K562 (cell line): ENCODE results near the gene KAZN. TPM values are rescaled to one million over a fixed set of nuclear protein-coding genes. Genes with fewer than 3 reads are reported as not detected.

Experiments used
- ATAC-seq: fragments of 200-7000 bp; cut with Tn5 transposase; 3 replicates; pipeline ENCODE4 v1.9.1; 2020; ENCODE audit warnings: moderate library complexity
- BruUV-seq: library from RNA; stranded (reverse); fragments of 400-500 nt; replicated peaks from 2 replicates; lab custom pipeline; 2021; lab: Mats Ljungman, UMichigan
- CTCF ChIA-PET: fragments of 300-600 bp; formaldehyde crosslinking; extraction: SDS; loops from one replicate; lab custom pipeline; 2021; ENCODE audit warnings: low intra/inter-chr PET ratio; lab: Yijun Ruan, JAX
- POLR2A ChIA-PET: fragments of 300-600, 350-650 bp; sonication (Branson Sonifier 250); formaldehyde crosslinking; extraction: SDS; loops from one replicate; lab custom pipeline; 2021; ENCODE audit warnings: antibody characterized with exemption, inconsistent platforms; lab: Yijun Ruan, JAX
- DNase-seq, 4 experiments: peaks; one replicate each; pipeline versions ENCODE4 v3.0.0 to v3.0.0-alpha.2; 2011 to 2018; ENCODE audit warnings: low spot score in 3 of 4, mixed read lengths in 3 of 4; ENCODE audit errors: extremely low read depth in 1 of 4
- FAIRE-seq: peaks from 2 replicates; lab custom pipeline; 2011; peaks lifted over from hg19 to GRCh38; lab: Jason Lieb, UNC
- H2AFZ ChIP-seq: 2 replicates; pipeline ENCODE4 v1.6.0; 2011; ENCODE audit warnings: low read depth, low read length, control low read depth, inconsistent platforms
- H3K27ac ChIP-seq: fragments of 200-600 bp; 3 replicates; pipeline ENCODE4 v1.8.0; 2011; ENCODE audit warnings: low read depth, mild to moderate bottlenecking, control low read depth, inconsistent platforms, low read length, moderate library complexity, mixed read lengths; ENCODE audit errors: extremely low read depth
- H3K27me3 ChIP-seq, 2 experiments: fragments of 300-600 bp in 1 of 2; 2 replicates in 1 of 2; 3 replicates in 1 of 2; pipeline versions ENCODE4 v1.6.0 to v1.8.0; 2011; ENCODE audit warnings: inconsistent platforms in 2 of 2, low read length in 2 of 2, mild to moderate bottlenecking in 1 of 2, mixed read lengths in 1 of 2, moderate library complexity in 1 of 2; ENCODE audit not compliant: control insufficient read depth in 2 of 2, insufficient read depth in 2 of 2
- H3K36me3 ChIP-seq: fragments of 300-600 bp; 3 replicates; pipeline ENCODE4 v1.8.0; 2011; ENCODE audit warnings: mild to moderate bottlenecking, low read length, inconsistent platforms; ENCODE audit not compliant: control insufficient read depth, insufficient read depth
- H3K4me1 ChIP-seq, 2 experiments: fragments of 200-600 bp in 1 of 2; replicated peaks in 1 of 2; 2 replicates in 1 of 2; 3 replicates in 1 of 2; pipeline versions ENCODE4 v1.5.1 to v1.8.0; 2011; ENCODE audit warnings: inconsistent platforms in 2 of 2, low read length in 2 of 2, mild to moderate bottlenecking in 1 of 2, mixed read lengths in 1 of 2, moderate library complexity in 1 of 2; ENCODE audit not compliant: control insufficient read depth in 2 of 2, insufficient read depth in 2 of 2
- H3K4me2 ChIP-seq: 2 replicates; pipeline ENCODE4 v1.6.1; 2011; ENCODE audit warnings: low read length, control low read depth, inconsistent platforms, mixed read lengths; ENCODE audit not compliant: insufficient read depth
- H3K4me3 ChIP-seq: fragments of 200-600 bp; sonication (generic), shearing (Covaris generic); 2 replicates; pipeline ENCODE4 v1.5.1; 2016; ENCODE audit warnings: control low read depth, inconsistent platforms
- H3K79me2 ChIP-seq: fragments of 200-600 bp; 3 replicates; pipeline ENCODE4 v1.8.0; 2011; ENCODE audit warnings: low read length, inconsistent platforms; ENCODE audit not compliant: control insufficient read depth, insufficient read depth
- H3K9ac ChIP-seq, 2 experiments: 2 replicates each; pipeline versions ENCODE4 v1.6.0 to v1.6.1; 2011; ENCODE audit warnings: low read depth in 2 of 2, low read length in 2 of 2, control low read depth in 1 of 2, inconsistent platforms in 1 of 2, mild to moderate bottlenecking in 1 of 2, mixed read lengths in 1 of 2; ENCODE audit not compliant: insufficient read depth in 1 of 2
- H3K9me1 ChIP-seq: one replicate; pipeline ENCODE4 v1.6.0; 2011; ENCODE audit warnings: inconsistent platforms, mild to moderate bottlenecking, low read length, moderate library complexity; ENCODE audit not compliant: control insufficient read depth, insufficient read depth
- H3K9me3 ChIP-seq: replicated peaks from 2 replicates; pipeline ENCODE4 v1.5.1; 2011; ENCODE audit warnings: low read depth, low read length, inconsistent platforms; ENCODE audit not compliant: control insufficient read depth, insufficient read depth
- H4K20me1 ChIP-seq: replicated peaks from 2 replicates; pipeline ENCODE4 v1.6.1; 2011; ENCODE audit warnings: low read length, inconsistent platforms, mixed read lengths; ENCODE audit not compliant: control insufficient read depth, insufficient read depth
- CREM ChIP-seq: IDR thresholded peaks from 2 replicates; pipeline ENCODE4 v1.6.1; 2014; ENCODE audit warnings: antibody characterized with exemption, low read depth
- DACH1 ChIP-seq: fragments of 450-650 bp; IDR thresholded peaks from 2 replicates; pipeline ENCODE4 v1.6.1; 2018; ENCODE audit not compliant: partially characterized antibody
- FOXA3 ChIP-seq, 2 experiments: fragments of 450-650 bp in 1 of 2; sonication (generic) in 1 of 2; formaldehyde crosslinking; IDR thresholded peaks in 1 of 2; conservative IDR thresholded peaks in 1 of 2; 2 replicates each; pipeline versions ENCODE4 v1.4.0 to v1.8.0; 2020 to 2022; ENCODE audit warnings: mild to moderate bottlenecking in 2 of 2, missing genetic modification reagents in 1 of 2
- KDM1A ChIP-seq, 2 experiments: fragments of 450-650 bp; IDR thresholded peaks; 2 replicates each; pipeline ENCODE4 v1.6.1; 2016; ENCODE audit warnings: mild to moderate bottlenecking in 2 of 2
- L3MBTL2 ChIP-seq: fragments of 450-650 bp; IDR thresholded peaks from 2 replicates; pipeline ENCODE4 v1.6.1; 2016; ENCODE audit warnings: mild to moderate bottlenecking, moderate library complexity
- LARP7 ChIP-seq: fragments of 450-650 bp; IDR thresholded peaks from 2 replicates; pipeline ENCODE4 v1.6.1; 2016
- MBD2 ChIP-seq: sonication (generic); IDR thresholded peaks from 2 replicates; pipeline ENCODE4 v1.6.1; 2016; ENCODE audit warnings: low read depth, borderline replicate concordance
- POLR3G ChIP-seq: IDR thresholded peaks from 2 replicates; pipeline ENCODE4 v1.6.1; 2011; ENCODE audit not compliant: insufficient read length, insufficient replicate concordance; ENCODE audit errors: extremely low read depth
- RBM25 ChIP-seq: fragments of 200-400 bp; formaldehyde crosslinking; IDR thresholded peaks from 2 replicates; pipeline ENCODE4 v1.6.1; 2018; ENCODE audit warnings: low read length, low read depth, moderate library complexity; ENCODE audit not compliant: severe bottlenecking
- RCOR1 ChIP-seq, 2 experiments: IDR thresholded peaks; 2 replicates each; pipeline ENCODE4 v1.6.1; 2012; ENCODE audit warnings: low read depth in 2 of 2, low read length in 2 of 2, borderline replicate concordance in 1 of 2, improper control_type of control experiment in 1 of 2
- SNIP1 ChIP-seq: fragments of 450-650 bp; IDR thresholded peaks from 2 replicates; pipeline ENCODE4 v1.7.1; 2017; ENCODE audit warnings: low read depth, mild to moderate bottlenecking
- TFAM ChIP-seq: fragments of 250-450 bp; sonication (Bioruptor Pico); conservative IDR thresholded peaks from 2 replicates; pipeline ENCODE4 v1.5.0; 2021; ENCODE audit warnings: mild to moderate bottlenecking, moderate library complexity
- XRCC4 ChIP-seq: IDR thresholded peaks from one replicate; pipeline ENCODE4 v1.6.1; 2011; ENCODE audit not compliant: insufficient read depth, insufficient read length; ENCODE audit errors: extremely low read depth
- ZNF140 ChIP-seq: fragments of 250-450 bp; sonication (Bioruptor Pico); IDR thresholded peaks from 2 replicates; pipeline ENCODE4 v1.8.0; 2021; ENCODE audit warnings: moderate library complexity, mild to moderate bottlenecking, inconsistent platforms
- ZNF143 ChIP-seq: sonication (generic); formaldehyde crosslinking; IDR thresholded peaks from 2 replicates; pipeline ENCODE4 v1.9.0; 2022; ENCODE audit warnings: mild to moderate bottlenecking, missing genetic modification reagents
- ZNF197 ChIP-seq: fragments of 200-800 bp; sonication (Bioruptor generic); IDR thresholded peaks from 2 replicates; pipeline ENCODE4 v1.6.1; 2016; ENCODE audit warnings: low read depth, missing genetic modification characterization, missing compliant biosample characterization
- ZSCAN32 ChIP-seq: fragments of 450-650 bp; formaldehyde crosslinking; IDR thresholded peaks from 2 replicates; pipeline ENCODE4 v1.4.0; 2020; ENCODE audit warnings: mild to moderate bottlenecking, moderate library complexity
- WGBS: fragments of 100-300 bp; shearing (Covaris generic); methylation state at CpG from one replicate; pipeline ENCODE4 v1.1.6; 2016; ENCODE audit warnings: low coverage, mixed read lengths; ENCODE audit not compliant: insufficient coverage; ENCODE audit errors: missing lambda C conversion rate; 5-methylcytosine and 5-hydroxymethylcytosine counted together
- in situ Hi-C: fragments of 300-500 bp; cut with MboI; formaldehyde crosslinking; loops from 4 replicates; pipeline ENCODE4 v1.15.0; 2018; ENCODE audit warnings: inconsistent platforms, mixed read lengths
- intact Hi-C: fragments of 100-400 bp; cut with micrococcal nuclease; formaldehyde crosslinking; loops from 2 replicates; pipeline ENCODE4 v1.14.2; 2022
- polyA plus RNA-seq, 8 experiments: library from polyadenylated mRNA; depleted of rRNA in 4 of 8; stranded (reverse) in 5 of 8; unstranded in 3 of 8; fragments of >200 nt; fragmentation: Nextera tagmentation in 2 of 8; fragmentation: Illumina TruSeq in 1 of 8; extraction: Ambion mirVana in 2 of 8; extraction: Trizol in 1 of 8; gene quantifications; 2 replicates each; pipeline versions ENCODE4 v1.2.1 to v1.2.3, GENCODE V29; 2011 to 2014; ENCODE audit warnings: inconsistent platforms in 1 of 8, missing spikeins in 1 of 8
- total RNA-seq, 7 experiments: library from RNA; depleted of rRNA in 6 of 7; stranded (reverse); fragments of >200 nt in 6 of 7; fragmentation: Illumina TruSeq in 2 of 7; extraction: Trizol in 2 of 7; gene quantifications; 2 replicates each; pipeline versions ENCODE4 v1.2.1 to v1.2.3, GENCODE V29; 2011 to 2021; ENCODE audit warnings: low replicate concordance in 1 of 7
- TF ChIP-seq, protein P1 (sequence below), 3 experiments: IDR thresholded peaks in 2 of 3; conservative IDR thresholded peaks in 1 of 3; 2 replicates each; pipeline ENCODE4 v1.5.1; 2011 to 2012; ENCODE audit warnings: low read length in 3 of 3, mild to moderate bottlenecking in 3 of 3, control low read depth in 2 of 3, improper control_type of control experiment in 1 of 3, inconsistent platforms in 1 of 3, low read depth in 1 of 3, mixed read lengths in 1 of 3, moderate library complexity in 1 of 3; ENCODE audit not compliant: insufficient read depth in 2 of 3
- TF ChIP-seq, protein P2 (sequence below): fragments of 200-800 bp; sonication (Bioruptor generic); IDR thresholded peaks from 2 replicates; pipeline ENCODE4 v1.6.1; 2017; ENCODE audit warnings: missing genetic modification characterization, missing compliant biosample characterization

The KAZN gene
- total and polyA plus RNA-seq, 9 of the 15 experiments (the other 6 are each of a cell fraction or from before 2014, with no cell fraction given) = 2.1 to 21.6 (median 5.4) TPM

DNA sequence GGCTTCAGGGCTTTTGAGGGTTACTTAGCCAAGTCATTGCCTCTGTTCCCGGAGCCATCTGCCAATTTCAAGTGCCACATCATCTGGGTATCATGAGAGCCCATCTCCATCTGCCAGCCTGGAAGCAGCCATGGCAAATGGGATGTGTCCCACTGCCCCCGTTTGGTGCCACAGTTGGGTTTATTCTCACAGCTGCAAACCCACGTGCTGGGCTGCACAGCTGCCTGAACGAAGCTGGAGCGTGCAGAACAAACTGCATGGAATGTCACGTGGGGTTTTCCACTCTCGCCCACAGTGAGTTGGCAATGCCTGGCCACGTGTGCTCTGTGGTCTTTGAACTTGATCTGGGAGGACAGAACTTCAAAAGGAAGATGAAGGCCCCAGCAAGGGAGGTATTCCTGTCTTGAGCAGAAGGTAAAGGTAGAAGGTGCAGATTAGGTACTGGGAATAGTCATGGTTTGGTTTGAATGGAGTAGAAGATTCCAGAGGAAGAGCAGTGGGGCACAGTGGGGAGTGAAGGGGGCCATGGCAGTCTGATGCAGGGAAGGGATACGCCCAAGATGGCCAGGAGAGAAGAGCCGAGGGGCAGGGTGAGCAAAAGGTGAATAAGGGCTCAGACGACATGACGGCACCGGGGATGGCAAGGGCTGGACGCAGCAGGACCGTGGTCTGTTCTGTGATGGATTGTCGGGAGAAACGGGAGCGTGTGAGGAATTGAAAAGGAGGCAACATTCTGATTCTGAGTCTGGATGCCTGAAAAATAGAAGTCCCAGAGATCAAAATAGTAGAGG lies 222.0 kb downstream of the KAZN start (continued):
- TF ChIP-seq CREM (no peak), ZNF143 (no peak)

DNA sequence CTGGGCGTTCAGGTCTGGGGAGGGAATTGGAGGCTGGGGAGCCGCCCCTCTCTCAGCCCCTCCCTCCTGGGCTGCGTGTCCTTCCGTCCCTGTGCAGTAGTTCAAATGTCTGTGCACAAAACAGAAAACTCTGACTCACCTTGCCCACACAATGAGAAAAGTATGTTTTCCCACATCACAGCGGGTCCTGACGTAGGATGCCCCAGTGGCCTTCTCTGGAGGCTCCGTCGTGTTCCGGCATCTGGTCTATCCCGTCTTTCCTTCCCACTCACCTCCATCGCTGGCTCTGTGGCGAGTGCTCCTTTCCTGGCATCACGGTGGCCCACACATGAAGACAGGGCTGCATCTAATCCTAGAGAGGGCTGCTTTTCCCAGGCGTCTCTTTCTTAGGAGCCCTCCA lies 224.0 kb downstream of the KAZN start:
- 56% methylated on average over 14 of the region's 14 CpGs for WGBS
- Histone ChIP-seq H3K79me2 (no peaks in the 10 kb centered on the region), H3K27ac (no peak overlapping the region), H3K9ac (no peak overlapping the region), H3K4me1 (peaks cover 4 to 16% of the 10 kb centered on the region in 2 experiments; a peak in 4 of 5 replicates), H3K9me1 (no peaks in the 10 kb centered on the region), H3K27me3 (no peaks in the 10 kb centered on the region), H3K9me3 (no peaks in the 10 kb centered on the region), H3K4me2 (no peak overlapping the region), H4K20me1 (no peaks in the 10 kb centered on the region), H2AFZ (no peak overlapping the region), H3K36me3 (no peaks in the 10 kb centered on the region), H3K4me3 (no peak overlapping the region)
- no TSS peak for BruUV-seq
- FAIRE-seq = no peak
- DNase-seq = no peak
- intact Hi-C loops (no loop called here), in situ Hi-C loops (no loop called here)
- peak; percentile 38; the same call in 2 of the 3 replicates for ATAC-seq
- ChIA-PET CTCF (no interaction called here), POLR2A (interaction anchor here (0.7 kb wide), 1 partner anchor 9 kb away, joined by 4 read pairs; no protein-coding TSS in a partner anchor)
- TF ChIP-seq LARP7 (no peak), FOXA3 (CRISPR knock-in tag; conservative IDR thresholded peaks at IDR 0.05 in 1 of 2, IDR thresholded peaks at IDR 0.05 in 1 of 2) (no peak), RCOR1 (IDR thresholded peaks at IDR 0.05; ENCODE audit: borderline replicate concordance in 1 of 2, low read depth in 2 of 2, low read length in 2 of 2) (no peak), ZNF140 (no peak), ZSCAN32 (CRISPR knock-in tag) (no peak), L3MBTL2 (no peak), TFAM (no peak), POLR3G (no peak), RBM25 (no peak), XRCC4 (no peak), DACH1 (no peak), SNIP1 (no peak), ZNF197 (CRISPR knock-in tag) (no peak), KDM1A (IDR thresholded peaks at IDR 0.05) (no peak), MBD2 (no peak)
- TF ChIP-seq, protein P1, sequence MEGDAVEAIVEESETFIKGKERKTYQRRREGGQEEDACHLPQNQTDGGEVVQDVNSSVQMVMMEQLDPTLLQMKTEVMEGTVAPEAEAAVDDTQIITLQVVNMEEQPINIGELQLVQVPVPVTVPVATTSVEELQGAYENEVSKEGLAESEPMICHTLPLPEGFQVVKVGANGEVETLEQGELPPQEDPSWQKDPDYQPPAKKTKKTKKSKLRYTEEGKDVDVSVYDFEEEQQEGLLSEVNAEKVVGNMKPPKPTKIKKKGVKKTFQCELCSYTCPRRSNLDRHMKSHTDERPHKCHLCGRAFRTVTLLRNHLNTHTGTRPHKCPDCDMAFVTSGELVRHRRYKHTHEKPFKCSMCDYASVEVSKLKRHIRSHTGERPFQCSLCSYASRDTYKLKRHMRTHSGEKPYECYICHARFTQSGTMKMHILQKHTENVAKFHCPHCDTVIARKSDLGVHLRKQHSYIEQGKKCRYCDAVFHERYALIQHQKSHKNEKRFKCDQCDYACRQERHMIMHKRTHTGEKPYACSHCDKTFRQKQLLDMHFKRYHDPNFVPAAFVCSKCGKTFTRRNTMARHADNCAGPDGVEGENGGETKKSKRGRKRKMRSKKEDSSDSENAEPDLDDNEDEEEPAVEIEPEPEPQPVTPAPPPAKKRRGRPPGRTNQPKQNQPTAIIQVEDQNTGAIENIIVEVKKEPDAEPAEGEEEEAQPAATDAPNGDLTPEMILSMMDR (IDR thresholded peaks at IDR 0.05 in 2 of 3, conservative IDR thresholded peaks at IDR 0.05 in 1 of 3; ENCODE audit: insufficient read depth in 2 of 3, low read depth in 1 of 3, low read length in 3 of 3) = no peak
- TF ChIP-seq, protein P2, sequence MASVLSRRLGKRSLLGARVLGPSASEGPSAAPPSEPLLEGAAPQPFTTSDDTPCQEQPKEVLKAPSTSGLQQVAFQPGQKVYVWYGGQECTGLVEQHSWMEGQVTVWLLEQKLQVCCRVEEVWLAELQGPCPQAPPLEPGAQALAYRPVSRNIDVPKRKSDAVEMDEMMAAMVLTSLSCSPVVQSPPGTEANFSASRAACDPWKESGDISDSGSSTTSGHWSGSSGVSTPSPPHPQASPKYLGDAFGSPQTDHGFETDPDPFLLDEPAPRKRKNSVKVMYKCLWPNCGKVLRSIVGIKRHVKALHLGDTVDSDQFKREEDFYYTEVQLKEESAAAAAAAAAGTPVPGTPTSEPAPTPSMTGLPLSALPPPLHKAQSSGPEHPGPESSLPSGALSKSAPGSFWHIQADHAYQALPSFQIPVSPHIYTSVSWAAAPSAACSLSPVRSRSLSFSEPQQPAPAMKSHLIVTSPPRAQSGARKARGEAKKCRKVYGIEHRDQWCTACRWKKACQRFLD (CRISPR knock-in tag) = no peak
